HG03439 (cell line): ENCODE data around the gene PHGDH.

Experiments
- ATAC-seq: cut with Tn5 transposase; IDR thresholded peaks from one replicate; pipeline ENCODE4 v1.9.1; 2021; ENCODE audit warnings: mild to moderate bottlenecking, moderate library complexity; ENCODE audit not compliant: unreplicated experiment

PHGDH gene

GRCh38 chr1:119731060-119731459, 19.3 kb downstream of the PHGDH start:
- ATAC-seq = no peak

- no peak for ATAC-seq
These were observed 20.2 kb downstream of the PHGDH start for GRCh38 chr1:119731741-119732430.

- no peak for ATAC-seq
These were observed 20.9 kb downstream of the PHGDH start for GRCh38 chr1:119732465-119733168.

GRCh38 chr1:119733754-119734153, 22.0 kb downstream of the PHGDH start:
- ATAC-seq = no peak

GRCh38 chr1:119735217-119735616, 23.5 kb downstream of the PHGDH start:
- ATAC-seq = no peak

GRCh38 chr1:119736649-119737039, 24.9 kb downstream of the PHGDH start:
- ATAC-seq = no peak

- no peak for ATAC-seq
These were observed 25.4 kb downstream of the PHGDH start for GRCh38 chr1:119737040-119737682.

- ATAC-seq = no peak
These were observed 26.5 kb downstream of the PHGDH start for GRCh38 chr1:119738100-119738720.

- no peak for ATAC-seq
These were observed 27.4 kb downstream of the PHGDH start for GRCh38 chr1:119739150-119739549.

- ATAC-seq = no peak
These were observed 28.5 kb downstream of the PHGDH start for GRCh38 chr1:119740261-119740660.

GRCh38 chr1:119740896-119741780, 29.4 kb downstream of the PHGDH start:
- no peak for ATAC-seq

- no peak for ATAC-seq
These were observed 30.5 kb downstream of the PHGDH start for GRCh38 chr1:119742202-119742601.

GRCh38 chr1:119742677-119743076, 30.9 kb downstream of the PHGDH start:
- no peak for ATAC-seq

- ATAC-seq = no peak
These were observed 31.6 kb downstream of the PHGDH start for GRCh38 chr1:119743308-119743707.

GRCh38 chr1:119743776-119744597, 32.3 kb downstream of the PHGDH start:
- ATAC-seq = peak; percentile 81

- no peak for ATAC-seq
These were observed 32.8 kb downstream of the PHGDH start for GRCh38 chr1:119744598-119744942.

- ATAC-seq = no peak
These were observed 33.3 kb downstream of the PHGDH start for GRCh38 chr1:119745034-119745433.

- no peak for ATAC-seq
These were observed 35.7 kb downstream of the PHGDH start for GRCh38 chr1:119747451-119747850.

- ATAC-seq = no peak
These were observed 36.3 kb downstream of the PHGDH start for GRCh38 chr1:119748040-119748439.

GRCh38 chr1:119752592-119752991, 40.9 kb downstream of the PHGDH start:
- ATAC-seq = no peak
